ENCODE measurements around the gene APEX1. TPM values are rescaled to one million over a fixed set of nuclear protein-coding genes. Genes with fewer than 3 reads are reported as not detected.

The APEX1 gene
- total and polyA plus RNA-seq, 3 experiments from 2014 or later: 117 to 248 (median 242) TPM

- H3K4me3 ChIP-seq (ENCODE audit: low read length): no peak overlapping the region
- peaks cover 0 to 7% (median 0%) of the 10 kb centered on the region in 3 donors for H3K36me3 Mint-ChIP-seq
- peaks cover 21 to 29% (median 26%) of the 10 kb centered on the region in 3 donors for H3K4me1 Mint-ChIP-seq
Observed at GRCh38 chr14:20417250-20418186, 37.5 kb upstream of the APEX1 start.

GRCh38 chr14:20418501-20418909 lies 36.5 kb upstream of the APEX1 start:
- POLR2A ChIA-PET: no interaction called here
- Histone ChIP-seq H3K9me3 (ENCODE audit: low read length) (no peaks in the 10 kb centered on the region), H3K4me1 (ENCODE audit: insufficient read depth, low read length) (peaks cover 18% of the 10 kb centered on the region), H3K4me3 (ENCODE audit: low read length) (no peak overlapping the region), H3K27me3 (ENCODE audit: insufficient read depth, low read length, poor library complexity, severe bottlenecking) (no peaks in the 10 kb centered on the region), H3K27ac (ENCODE audit: low read depth, low read length) (no peak overlapping the region), H3K36me3 (ENCODE audit: insufficient read depth, low read length) (no peaks in the 10 kb centered on the region)
- DNase-seq: no peak
- H3K27me3 Mint-ChIP-seq: no peaks in the 10 kb centered on the region
- peak overlapping the region in 1 of 7 donors; percentile 21 for H3K4me3 Mint-ChIP-seq
- H3K9me3 Mint-ChIP-seq: no peaks in the 10 kb centered on the region
- no peak overlapping the region for H3K27ac Mint-ChIP-seq
- peaks cover 17 to 23% (median 21%) of the 10 kb centered on the region in 3 donors for H3K4me1 Mint-ChIP-seq
- peaks cover 0 to 2% (median 0%) of the 10 kb centered on the region in 3 donors for H3K36me3 Mint-ChIP-seq
- CTCF ChIA-PET: no interaction called here

More at GRCh38 chr14:20417250-20418186, 37.5 kb upstream of the APEX1 start:
- DNase-seq: no peak
- peak overlapping the region in 1 of 7 donors; percentile 21 for H3K4me3 Mint-ChIP-seq
- H3K27ac Mint-ChIP-seq: no peak overlapping the region
- CTCF ChIA-PET: interaction anchor here (0.8 to 1.2 kb wide), 3 partner anchors 24 to 183 kb away, joined by 3 read pairs; partner anchors contain the start of genes APEX1 and OSGEP
- H3K27me3 ChIP-seq (ENCODE audit: insufficient read depth, low read length, poor library complexity, severe bottlenecking): no peaks in the 10 kb centered on the region
- H3K36me3 ChIP-seq (ENCODE audit: insufficient read depth, low read length): no peaks in the 10 kb centered on the region
- H3K27ac ChIP-seq (ENCODE audit: low read depth, low read length): no peak overlapping the region
- H3K9me3 Mint-ChIP-seq: no peaks in the 10 kb centered on the region
- peaks cover 18% of the 10 kb centered on the region for H3K4me1 ChIP-seq (ENCODE audit: insufficient read depth, low read length)
- H3K27me3 Mint-ChIP-seq: no peaks in the 10 kb centered on the region
- POLR2A ChIA-PET: no interaction called here
- no peaks in the 10 kb centered on the region for H3K9me3 ChIP-seq (ENCODE audit: low read length)

GRCh38 chr14:20419419-20419818 lies 35.6 kb upstream of the APEX1 start:
- POLR2A ChIA-PET: interaction anchor here (0.6 kb wide), 1 partner anchor 9 kb away, joined by 4 read pairs; no protein-coding TSS in a partner anchor
- no peaks in the 10 kb centered on the region for H3K27me3 ChIP-seq (ENCODE audit: insufficient read depth, low read length, poor library complexity, severe bottlenecking)
- CTCF ChIA-PET: no interaction called here
- no peak overlapping the region for H3K4me3 ChIP-seq (ENCODE audit: low read length)
- DNase-seq: no peak
- H3K27ac ChIP-seq (ENCODE audit: low read depth, low read length): no peak overlapping the region
- peaks cover 10% of the 10 kb centered on the region for H3K4me1 ChIP-seq (ENCODE audit: insufficient read depth, low read length)
- no peaks in the 10 kb centered on the region for H3K36me3 Mint-ChIP-seq
- H3K27me3 Mint-ChIP-seq: no peaks in the 10 kb centered on the region
- no peaks in the 10 kb centered on the region for H3K36me3 ChIP-seq (ENCODE audit: insufficient read depth, low read length)
- peaks cover 11 to 14% (median 12%) of the 10 kb centered on the region in 3 donors for H3K4me1 Mint-ChIP-seq
- no peaks in the 10 kb centered on the region for H3K9me3 ChIP-seq (ENCODE audit: low read length)
- H3K9me3 Mint-ChIP-seq: no peaks in the 10 kb centered on the region
- peak overlapping the region in 1 of 8 donors; percentile 55 for H3K27ac Mint-ChIP-seq
- no peak overlapping the region for H3K4me3 Mint-ChIP-seq

- Mint-ChIP-seq H3K9me3 (no peaks in the 10 kb centered on the region), H3K27ac (no peak overlapping the region), H3K27me3 (no peaks in the 10 kb centered on the region), H3K36me3 (no peaks in the 10 kb centered on the region), H3K4me3 (no peak overlapping the region), H3K4me1 (peaks cover 0 to 2% (median under 1%) of the 10 kb centered on the region in 3 donors)
- Histone ChIP-seq H3K27me3 (ENCODE audit: insufficient read depth, low read length, poor library complexity, severe bottlenecking) (no peaks in the 10 kb centered on the region), H3K27ac (ENCODE audit: low read depth, low read length) (no peak overlapping the region), H3K9me3 (ENCODE audit: low read length) (no peaks in the 10 kb centered on the region), H3K36me3 (ENCODE audit: insufficient read depth, low read length) (no peaks in the 10 kb centered on the region), H3K4me1 (ENCODE audit: insufficient read depth, low read length) (peaks cover under 1% of the 10 kb centered on the region), H3K4me3 (ENCODE audit: low read length) (no peak overlapping the region)
- no peak for DNase-seq
- ChIA-PET CTCF (interaction anchor here (1.4 kb wide), 1 partner anchor 189 kb away, joined by 3 read pairs; no protein-coding TSS in a partner anchor), POLR2A (no interaction called here)
Observed at GRCh38 chr14:20421267-20421666, 33.8 kb upstream of the APEX1 start.

GRCh38 chr14:20422886-20423285 lies 32.1 kb upstream of the APEX1 start:
- no peak for DNase-seq
- peaks cover 8% of the 10 kb centered on the region in 3 donors for H3K4me1 Mint-ChIP-seq
- Histone ChIP-seq H3K27me3 (ENCODE audit: insufficient read depth, low read length, poor library complexity, severe bottlenecking) (no peaks in the 10 kb centered on the region), H3K9me3 (ENCODE audit: low read length) (no peaks in the 10 kb centered on the region), H3K4me3 (ENCODE audit: low read length) (no peak overlapping the region), H3K27ac (ENCODE audit: low read depth, low read length) (no peak overlapping the region), H3K4me1 (ENCODE audit: insufficient read depth, low read length) (peaks cover 8% of the 10 kb centered on the region), H3K36me3 (ENCODE audit: insufficient read depth, low read length) (no peaks in the 10 kb centered on the region)
- ChIA-PET POLR2A (no interaction called here), CTCF (interaction anchor here (1.0 to 2.9 kb wide), 2 partner anchors 17 to 22 kb away, joined by 3 to 6 read pairs; no protein-coding TSS in a partner anchor)
- H3K27ac Mint-ChIP-seq: peak overlapping the region in 1 of 8 donors; percentile 63
- H3K36me3 Mint-ChIP-seq: no peaks in the 10 kb centered on the region
- H3K27me3 Mint-ChIP-seq: no peaks in the 10 kb centered on the region
- no peak overlapping the region for H3K4me3 Mint-ChIP-seq
- no peaks in the 10 kb centered on the region for H3K9me3 Mint-ChIP-seq

- Histone ChIP-seq H3K36me3 (ENCODE audit: insufficient read depth, low read length) (no peaks in the 10 kb centered on the region), H3K9me3 (ENCODE audit: low read length) (no peaks in the 10 kb centered on the region), H3K27ac (ENCODE audit: low read depth, low read length) (no peak overlapping the region), H3K4me3 (ENCODE audit: low read length) (no peak overlapping the region), H3K27me3 (ENCODE audit: insufficient read depth, low read length, poor library complexity, severe bottlenecking) (no peaks in the 10 kb centered on the region), H3K4me1 (ENCODE audit: insufficient read depth, low read length) (peaks cover 21% of the 10 kb centered on the region)
- no peaks in the 10 kb centered on the region for H3K36me3 Mint-ChIP-seq
- CTCF ChIA-PET: interaction anchor here (1.5 to 2.9 kb wide), 4 partner anchors 9 to 20 kb away, joined by 4 to 10 read pairs (median 6); partner anchors contain the start of gene TEP1
- POLR2A ChIA-PET: no interaction called here
- peak overlapping the region in 2 of 8 donors; percentile 5 to 20 for H3K27ac Mint-ChIP-seq
- no peaks in the 10 kb centered on the region for H3K27me3 Mint-ChIP-seq
- H3K4me3 Mint-ChIP-seq: no peak overlapping the region
- no peak for DNase-seq
- H3K4me1 Mint-ChIP-seq: peaks cover 21 to 26% (median 22%) of the 10 kb centered on the region in 3 donors
- no peaks in the 10 kb centered on the region for H3K9me3 Mint-ChIP-seq
Observed at GRCh38 chr14:20424851-20425250, 30.2 kb upstream of the APEX1 start.

GRCh38 chr14:20427231-20428009 lies 27.6 kb upstream of the APEX1 start:
- POLR2A ChIA-PET: no interaction called here
- CTCF ChIA-PET: no interaction called here

More at GRCh38 chr14:20427231-20428009, 27.6 kb upstream of the APEX1 start:
- no peaks in the 10 kb centered on the region for H3K9me3 ChIP-seq (ENCODE audit: low read length)
- no peak for DNase-seq
- no peaks in the 10 kb centered on the region for H3K27me3 ChIP-seq (ENCODE audit: insufficient read depth, low read length, poor library complexity, severe bottlenecking)
- no peaks in the 10 kb centered on the region for H3K36me3 ChIP-seq (ENCODE audit: insufficient read depth, low read length)
- Mint-ChIP-seq H3K9me3 (no peaks in the 10 kb centered on the region), H3K4me1 (peaks cover 22 to 26% (median 22%) of the 10 kb centered on the region in 3 donors), H3K27ac (peak overlapping the region in 6 of 8 donors; percentile 1 to 89 (median 62)), H3K27me3 (no peaks in the 10 kb centered on the region), H3K36me3 (no peaks in the 10 kb centered on the region), H3K4me3 (peak overlapping the region in 4 of 7 donors; percentile 12 to 65 (median 40))
- H3K27ac ChIP-seq (ENCODE audit: low read depth, low read length): peak overlapping the region; percentile 28
- H3K4me3 ChIP-seq (ENCODE audit: low read length): no peak overlapping the region
- peaks cover 21% of the 10 kb centered on the region for H3K4me1 ChIP-seq (ENCODE audit: insufficient read depth, low read length)
